Measurements from ENCODE around the gene SMTN.
"Not testable (repeated sequence)": the region's sequence is repeated elsewhere in the genome, so short reads cannot be mapped to it uniquely, and the experiment has no call there.

Gene SMTN

DNA sequence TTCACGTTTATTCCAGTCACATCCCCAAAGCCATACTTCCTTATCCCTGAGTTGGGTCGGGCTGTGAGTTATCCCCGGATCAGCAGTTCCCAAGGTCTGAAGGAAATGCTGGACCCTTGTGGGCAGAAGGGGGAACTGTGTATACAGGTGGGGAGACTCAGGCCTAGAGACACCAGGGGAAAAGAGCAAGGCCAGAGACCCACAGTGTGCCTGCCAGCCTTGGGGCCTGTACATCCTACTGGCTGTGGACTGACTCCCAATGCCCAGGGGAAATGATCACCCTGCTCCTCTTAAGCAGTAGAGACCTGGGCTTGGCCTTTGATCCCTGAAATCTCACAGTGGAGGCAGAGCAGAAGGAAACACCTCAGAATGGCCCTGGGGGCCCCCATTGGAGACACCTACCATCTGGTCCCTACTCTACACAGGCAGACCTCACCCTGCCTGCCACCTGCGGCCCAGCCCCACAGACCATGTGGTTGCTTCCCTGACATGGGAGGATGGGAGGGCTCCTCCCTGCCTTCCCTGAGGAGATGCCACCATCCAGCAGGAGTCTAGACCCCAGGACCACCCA lies 25.0 kb downstream of the SMTN start:
- DNase-seq = no peak

DNA sequence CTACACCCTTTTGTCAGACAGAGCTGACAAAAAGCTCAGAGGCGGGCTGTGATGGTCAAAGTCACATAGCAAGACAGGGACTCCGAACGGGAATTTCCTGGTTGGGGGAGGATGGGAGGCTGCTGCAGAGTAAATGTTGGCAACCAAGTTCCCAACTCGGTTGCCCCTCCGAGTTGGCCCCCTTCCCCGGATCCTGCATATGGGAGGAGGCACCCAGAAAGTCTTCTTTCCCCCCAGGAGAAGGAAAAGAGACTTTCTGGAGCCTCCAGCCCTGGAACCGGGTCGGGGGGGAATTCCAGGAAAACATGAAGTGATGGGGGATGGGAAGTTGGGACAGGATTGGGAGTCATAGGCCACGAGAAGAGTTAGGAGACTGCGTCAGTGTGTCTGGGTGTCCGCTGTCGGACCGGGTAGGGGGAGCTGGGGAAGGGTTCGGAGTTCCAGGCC lies 25.6 kb downstream of the SMTN start:
- no peak for DNase-seq

DNA sequence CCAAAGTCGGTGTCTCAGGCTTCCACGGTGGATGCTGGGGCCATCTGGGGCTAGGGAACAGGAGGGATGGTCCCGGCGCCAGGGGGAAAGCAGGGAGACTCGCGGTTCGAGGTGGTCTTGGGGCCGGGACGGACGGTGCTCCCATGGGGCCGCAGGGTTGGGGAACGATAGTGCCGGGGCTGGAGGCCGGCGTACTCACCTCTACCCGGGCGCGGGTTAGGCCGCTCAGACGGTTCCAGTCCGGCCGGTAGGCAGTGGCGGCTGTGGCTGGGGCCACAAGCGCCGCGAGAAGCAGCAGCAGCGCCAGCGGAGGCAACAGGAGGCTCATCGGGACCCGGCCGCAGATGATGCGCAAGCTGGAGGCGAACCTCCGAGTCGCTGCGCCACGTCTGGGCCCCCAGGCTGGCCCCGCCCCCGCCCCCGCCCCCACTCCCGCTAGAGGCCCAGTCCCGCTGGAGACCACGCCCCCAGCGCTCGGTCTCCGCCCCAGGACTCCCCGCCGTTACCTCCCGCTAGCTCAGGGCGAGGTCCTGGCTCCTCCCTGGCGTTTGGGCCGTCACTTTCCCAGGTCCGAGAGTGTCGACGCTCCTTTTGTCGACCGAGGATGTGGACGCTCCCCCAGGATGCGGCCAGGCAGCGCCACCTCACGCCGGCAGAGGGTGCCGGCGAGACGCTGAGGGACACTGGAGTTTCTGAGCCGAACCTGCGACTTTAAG lies 26.2 kb downstream of the SMTN start, which contains the start of gene SELENOM:
SELENOM (minus strand) TSS at position 391 of the 716 bp plus-strand sequence; CDS start at position 328, 63 bp downstream.
- peak; percentile 97 for DNase-seq

DNA sequence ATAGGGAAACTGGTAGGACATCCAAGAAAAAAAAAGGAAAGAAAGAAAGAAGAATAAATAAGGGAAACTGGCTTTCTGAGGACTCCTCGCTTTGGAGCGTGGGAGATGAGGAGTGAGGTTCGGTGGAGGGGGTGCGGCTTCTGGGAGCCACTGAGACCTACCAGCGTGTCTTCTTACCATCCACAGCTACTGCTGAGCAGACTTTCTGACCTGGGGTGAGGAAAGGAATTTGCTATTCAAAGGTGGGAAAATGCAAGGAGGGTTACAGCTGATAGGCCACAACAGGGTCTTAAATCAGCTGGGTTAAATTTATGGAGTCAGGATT lies 26.7 kb downstream of the SMTN start:
- no peak for DNase-seq

DNA sequence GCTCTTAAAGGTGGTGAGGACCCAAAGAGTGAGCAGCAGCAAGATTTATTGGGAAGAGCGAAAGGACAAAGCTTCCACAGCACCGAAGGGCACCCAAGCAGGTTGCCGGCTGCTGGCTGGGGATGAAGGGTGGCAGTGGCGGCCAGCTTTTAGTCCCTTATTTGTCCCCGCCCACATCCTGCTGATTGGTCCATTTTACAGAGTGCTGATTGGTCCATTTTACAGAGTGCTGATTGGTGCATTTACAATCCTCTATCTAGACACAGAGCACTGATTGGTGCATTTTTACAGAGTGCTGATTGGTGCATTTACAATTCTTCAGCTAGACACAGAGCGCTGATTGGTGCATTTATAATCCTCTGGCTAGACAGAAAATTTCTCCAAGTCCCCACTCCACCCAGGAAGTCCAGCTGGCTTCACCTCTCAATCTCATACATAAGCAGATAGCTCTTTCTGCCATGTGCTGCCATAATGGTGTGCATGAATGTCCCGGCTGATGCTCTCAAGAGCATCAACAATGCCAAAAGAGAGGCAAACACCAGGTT lies 31.5 kb downstream of the SMTN start:
- DNase-seq = not testable (repeated sequence)

DNA sequence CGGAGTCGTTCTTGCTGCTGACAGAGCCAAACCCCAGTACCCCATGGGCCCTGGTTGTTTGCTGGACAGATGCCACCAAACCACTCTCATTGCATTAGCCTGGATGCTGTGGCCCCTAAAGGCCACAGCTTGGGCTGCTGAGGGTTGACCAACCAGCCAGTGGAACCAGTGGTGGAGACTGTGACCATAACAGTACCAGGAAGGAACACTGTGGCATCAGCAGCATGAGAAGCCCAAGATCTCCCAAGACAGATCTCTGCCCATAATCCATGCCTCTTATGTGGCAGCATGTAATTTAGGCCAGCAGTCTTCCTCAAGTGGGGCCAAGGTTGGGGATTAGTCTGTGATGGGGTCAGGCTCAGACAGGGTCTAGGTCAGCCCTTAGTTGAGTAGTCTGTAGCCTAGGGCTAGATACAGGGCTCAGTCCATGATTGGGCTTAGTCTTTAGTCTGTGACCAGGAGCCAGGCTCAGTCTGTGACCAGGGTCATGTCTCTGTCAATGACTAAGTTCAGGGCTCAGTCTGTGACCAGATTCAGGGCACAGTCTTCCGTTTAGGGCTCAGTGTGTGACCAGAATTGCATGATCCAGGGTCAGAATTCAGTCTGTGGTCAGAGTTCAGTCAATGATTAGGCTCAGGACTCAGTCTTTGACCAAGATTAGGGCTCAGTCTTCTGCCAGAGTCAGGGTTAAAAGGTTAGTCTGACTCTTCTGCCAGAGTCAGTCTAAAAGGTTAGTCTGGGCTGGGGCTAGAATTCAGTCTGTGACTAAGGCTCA lies 37.1 kb downstream of the SMTN start:
- no peak for DNase-seq

DNA sequence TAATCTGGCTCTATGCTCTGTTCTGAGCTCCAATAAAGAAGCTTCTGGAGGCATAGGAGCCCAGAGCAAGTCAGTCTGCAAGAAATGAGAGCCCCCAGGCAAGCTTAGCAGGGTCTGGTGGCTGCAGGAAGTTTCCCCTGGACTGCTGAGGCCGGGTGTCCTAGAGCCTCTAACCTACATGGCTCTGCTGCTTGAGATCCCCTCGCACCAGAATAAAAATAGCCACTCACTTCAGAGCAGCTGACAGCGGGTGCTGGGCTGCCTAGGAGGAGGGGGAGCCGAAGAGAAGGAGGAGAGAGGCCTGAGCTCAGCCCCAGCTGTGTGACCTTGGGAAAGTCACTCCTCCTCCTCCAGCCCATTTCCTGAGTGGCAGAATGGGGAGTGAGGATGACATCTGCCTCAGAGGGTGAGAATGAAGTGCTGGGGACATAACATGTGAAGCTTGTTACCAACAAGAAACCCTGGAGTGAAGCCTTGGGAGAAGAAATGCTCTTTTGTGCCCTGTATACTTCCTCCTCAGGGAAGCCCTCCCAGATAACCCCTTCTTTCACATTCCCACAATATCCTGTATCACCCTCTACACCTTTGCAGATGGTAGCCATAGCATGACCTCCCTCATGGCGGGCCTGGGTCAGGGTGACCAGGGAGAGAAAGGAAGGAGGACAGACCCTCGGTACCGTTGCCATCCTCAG lies 38.1 kb downstream of the SMTN start:
- DNase-seq = no peak

DNA sequence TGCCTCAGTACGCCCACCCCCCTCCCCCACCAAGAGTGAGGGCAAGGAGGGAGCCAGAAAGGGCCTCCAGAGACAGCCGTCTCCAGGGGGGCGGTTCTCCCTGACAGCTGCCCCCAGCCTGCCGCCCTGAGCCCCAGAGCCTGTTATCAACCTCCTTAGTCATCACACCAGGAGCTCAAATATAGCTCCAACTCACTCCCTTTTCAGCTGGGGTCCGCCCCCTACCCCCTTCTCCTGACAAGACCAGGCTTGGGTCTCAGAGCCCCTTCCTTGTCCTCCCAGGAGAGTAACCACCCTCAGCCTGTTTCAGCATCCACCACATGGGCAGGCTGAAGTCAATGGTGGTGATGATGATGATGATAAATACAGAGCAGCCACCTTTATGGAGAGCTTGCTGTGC lies 39.1 kb downstream of the SMTN start:
- DNase-seq = no peak

DNA sequence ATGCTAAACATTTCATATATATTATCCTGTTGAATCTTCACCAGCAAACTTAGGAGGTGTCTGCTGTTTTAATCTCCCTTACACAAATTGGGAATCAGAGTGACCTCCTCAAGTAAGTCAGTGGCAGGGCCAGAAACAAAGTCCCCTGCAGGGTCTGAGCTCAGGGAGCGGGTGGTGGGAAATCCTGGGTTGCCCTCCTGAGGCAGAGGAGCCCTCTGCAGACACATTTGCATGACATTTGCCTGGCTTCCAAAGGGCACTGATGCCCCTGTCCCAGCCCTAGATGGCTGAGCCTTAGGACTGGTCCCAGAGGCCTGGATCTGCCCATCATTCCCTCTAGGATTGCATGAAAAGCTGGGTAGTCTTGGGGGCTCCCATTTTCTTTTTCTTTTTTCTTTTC lies 39.5 kb downstream of the SMTN start:
- no peak for DNase-seq

DNA sequence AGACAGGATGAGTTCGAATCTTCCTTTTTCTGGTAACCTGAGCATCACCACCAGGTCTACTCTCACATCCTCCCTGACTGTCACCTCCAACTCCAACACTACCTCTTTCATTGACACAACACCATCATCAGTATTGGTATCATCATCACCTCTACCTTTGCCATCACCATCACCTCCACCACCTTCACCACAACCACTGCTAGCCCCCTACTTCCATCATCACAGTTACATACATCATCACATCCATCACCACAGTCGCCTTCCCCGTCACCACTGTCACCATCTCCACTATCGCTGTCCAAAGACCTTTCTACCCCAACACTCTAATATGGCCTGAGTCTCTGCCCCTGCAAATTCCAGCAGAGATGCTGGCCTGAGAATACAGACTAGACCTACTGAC lies 40.3 kb downstream of the SMTN start:
- DNase-seq = no peak

DNA sequence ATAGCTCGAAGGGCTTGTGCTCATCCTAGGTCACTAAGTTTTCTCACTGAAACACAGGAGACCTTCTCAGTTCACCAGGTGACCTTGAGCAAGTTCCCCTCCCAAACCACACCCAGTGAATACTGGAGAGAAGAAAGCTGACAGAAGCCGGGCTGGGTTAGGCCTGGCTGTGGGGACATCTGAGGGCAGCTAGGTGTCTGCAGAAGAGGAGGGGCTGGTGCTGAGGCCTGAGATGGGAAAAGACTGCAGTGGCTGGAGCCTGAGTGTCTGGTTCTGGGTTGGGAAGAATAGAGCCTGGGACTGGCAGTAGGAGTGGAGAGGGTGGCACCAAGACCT lies 41.0 kb downstream of the SMTN start:
- DNase-seq = no peak

DNA sequence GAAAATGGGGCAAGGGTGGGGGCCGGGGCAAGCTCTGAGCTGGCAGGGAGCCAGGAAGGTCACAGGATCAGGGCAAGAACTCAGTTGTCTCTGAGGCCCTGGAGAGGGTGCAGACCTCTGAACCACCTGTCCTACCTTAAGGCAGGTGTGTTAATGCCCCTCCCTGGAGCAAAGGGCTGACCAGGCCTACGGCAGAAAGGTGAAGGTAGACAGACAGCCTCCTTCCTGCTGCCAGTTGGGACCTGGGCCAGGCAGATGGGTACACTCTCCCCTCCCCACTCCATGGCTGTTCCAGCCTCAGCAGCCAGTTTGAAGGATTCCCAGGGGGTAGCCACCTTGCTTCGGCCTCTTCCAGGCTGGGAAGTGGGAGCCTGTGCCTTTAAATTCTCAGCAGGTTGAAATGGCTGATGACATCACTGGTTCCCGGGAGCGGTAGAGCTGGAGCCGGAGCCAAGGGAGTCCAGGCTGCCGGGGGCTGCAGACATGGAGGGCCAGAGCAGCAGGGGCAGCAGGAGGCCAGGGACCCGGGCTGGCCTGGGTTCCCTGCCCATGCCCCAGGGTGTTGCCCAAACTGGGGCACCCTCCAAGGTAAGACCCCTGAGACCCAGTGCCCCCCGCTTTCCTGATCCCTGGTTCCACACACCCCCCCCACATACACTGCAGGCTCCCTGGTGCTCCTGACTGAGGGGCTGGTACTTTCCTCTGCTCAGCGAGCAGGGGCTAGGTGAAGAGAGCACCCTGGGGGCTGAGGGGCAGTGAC lies 41.6 kb downstream of the SMTN start, which contains the start of gene INPP5J:
INPP5J (plus strand) TSS at position 435 of the 760 bp plus-strand sequence; CDS start at position 484, 49 bp downstream.
- DNase-seq = peak; percentile 46

DNA sequence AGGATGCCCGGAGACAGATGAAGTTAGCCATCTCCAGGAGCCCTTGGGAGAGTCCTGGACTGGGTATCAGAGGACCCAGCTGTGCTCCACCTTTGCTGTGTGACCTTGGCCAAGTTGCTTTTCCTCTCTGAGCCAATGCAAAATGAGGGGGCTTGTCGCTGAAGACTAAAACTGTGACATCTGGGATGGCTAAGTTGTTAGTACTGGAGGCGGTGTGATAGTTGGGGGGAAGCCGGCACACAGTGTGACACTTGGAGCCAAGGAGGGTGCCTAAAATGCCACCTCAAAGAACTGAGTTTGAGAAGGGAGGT lies 42.1 kb downstream of the SMTN start:
- no peak for DNase-seq

DNA sequence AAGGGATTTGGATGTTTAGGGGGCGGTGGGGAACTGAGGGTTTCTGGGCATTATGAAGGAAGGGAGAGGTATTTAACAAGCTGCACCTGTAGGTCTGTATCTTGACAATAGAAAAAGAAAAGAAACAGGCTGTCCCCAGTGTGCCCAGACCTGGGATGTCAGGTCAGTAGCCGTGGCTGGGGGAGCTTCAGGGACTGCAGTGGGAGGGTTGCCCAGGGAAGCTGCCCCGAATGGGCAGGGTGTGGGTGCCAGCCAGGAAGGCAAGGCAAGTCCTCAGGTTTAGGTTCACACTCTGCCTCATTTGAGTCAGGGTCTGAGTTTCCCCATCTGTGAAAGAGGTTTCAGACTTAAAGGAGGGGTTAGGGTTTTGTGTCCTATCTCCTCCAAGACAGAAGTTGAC lies 43.2 kb downstream of the SMTN start:
- no peak for DNase-seq

DNA sequence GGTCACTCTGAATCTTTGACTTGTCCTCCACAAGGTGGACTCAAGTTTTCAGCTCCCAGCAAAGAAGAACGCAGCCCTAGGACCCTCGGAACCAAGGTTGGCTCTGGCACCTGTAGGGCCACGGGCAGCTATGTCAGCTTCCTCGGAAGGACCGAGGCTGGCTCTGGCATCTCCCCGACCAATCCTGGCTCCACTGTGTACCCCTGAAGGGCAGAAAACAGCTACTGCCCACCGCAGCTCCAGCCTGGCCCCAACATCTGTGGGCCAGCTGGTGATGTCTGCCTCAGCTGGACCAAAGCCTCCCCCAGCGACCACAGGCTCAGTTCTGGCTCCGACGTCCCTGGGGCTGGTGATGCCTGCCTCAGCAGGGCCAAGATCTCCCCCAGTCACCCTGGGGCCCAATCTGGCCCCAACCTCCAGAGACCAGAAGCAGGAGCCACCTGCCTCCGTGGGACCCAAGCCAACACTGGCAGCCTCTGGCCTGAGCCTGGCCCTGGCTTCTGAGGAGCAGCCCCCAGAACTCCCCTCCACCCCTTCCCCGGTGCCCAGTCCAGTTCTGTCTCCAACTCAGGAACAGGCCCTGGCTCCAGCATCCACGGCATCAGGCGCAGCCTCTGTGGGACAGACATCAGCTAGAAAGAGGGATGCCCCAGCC lies 43.8 kb downstream of the SMTN start:
- DNase-seq = no peak

DNA sequence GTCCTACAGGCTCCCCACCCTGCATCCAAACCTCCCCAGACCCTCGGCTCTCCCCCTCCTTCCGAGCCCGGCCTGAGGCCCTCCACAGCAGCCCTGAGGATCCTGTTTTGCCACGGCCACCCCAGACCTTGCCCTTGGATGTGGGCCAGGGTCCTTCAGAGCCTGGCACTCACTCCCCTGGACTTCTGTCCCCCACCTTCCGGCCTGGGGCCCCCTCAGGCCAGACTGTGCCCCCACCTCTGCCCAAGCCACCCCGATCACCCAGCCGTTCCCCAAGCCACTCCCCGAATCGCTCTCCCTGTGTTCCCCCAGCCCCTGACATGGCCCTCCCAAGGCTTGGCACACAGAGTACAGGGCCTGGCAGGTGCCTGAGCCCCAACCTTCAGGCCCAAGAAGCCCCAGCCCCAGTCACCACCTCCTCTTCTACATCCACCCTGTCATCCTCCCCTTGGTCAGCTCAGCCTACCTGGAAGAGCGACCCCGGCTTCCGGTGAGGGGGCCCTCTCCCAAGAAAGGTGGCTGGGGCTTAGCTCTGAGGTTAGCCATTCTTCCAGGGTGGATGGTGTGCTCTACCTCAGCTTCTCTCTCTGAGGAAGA lies 44.5 kb downstream of the SMTN start:
- no peak for DNase-seq

DNA sequence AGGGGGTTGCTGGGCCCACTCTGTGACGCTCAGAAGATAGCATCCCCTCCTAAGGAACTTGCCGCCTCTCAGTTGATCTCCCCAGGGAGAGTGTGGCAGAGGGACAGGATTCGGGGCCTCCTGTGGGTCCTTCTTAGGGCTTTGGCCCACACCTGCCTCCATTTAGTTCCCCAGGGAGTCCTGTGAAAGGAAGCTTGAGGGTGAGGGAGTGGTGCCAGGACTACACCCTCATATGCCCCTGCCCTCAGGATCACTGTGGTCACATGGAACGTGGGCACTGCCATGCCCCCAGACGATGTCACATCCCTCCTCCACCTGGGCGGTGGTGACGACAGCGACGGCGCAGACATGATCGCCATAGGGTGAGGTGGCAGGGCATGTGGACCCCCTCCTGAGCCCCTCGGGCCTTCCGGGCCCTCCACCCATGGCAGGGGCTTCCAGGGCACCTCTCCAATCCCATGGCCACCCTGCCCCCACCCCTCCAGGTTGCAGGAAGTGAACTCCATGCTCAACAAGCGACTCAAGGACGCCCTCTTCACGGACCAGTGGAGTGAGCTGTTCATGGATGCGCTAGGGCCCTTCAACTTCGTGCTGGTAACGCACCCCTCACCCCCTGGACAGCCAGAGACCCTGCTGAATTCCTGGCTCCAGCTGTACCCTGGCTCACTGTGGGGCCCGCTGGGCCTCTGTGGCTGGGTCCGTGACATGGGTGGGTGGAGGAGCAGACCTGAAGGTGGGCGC lies 45.2 kb downstream of the SMTN start:
- no peak for DNase-seq

DNA sequence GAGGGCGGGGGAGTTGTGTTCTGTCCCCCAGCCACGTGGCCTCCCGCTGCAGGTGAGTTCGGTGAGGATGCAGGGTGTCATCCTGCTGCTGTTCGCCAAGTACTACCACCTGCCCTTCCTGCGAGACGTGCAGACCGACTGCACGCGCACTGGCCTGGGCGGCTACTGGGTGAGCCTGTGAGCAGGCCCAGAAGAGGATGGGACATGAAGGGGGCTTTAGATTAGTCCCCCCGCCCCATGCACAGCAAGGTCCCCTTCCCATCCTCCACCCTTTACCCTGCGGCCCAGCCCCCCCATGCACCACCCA lies 45.7 kb downstream of the SMTN start:
- no peak for DNase-seq

DNA sequence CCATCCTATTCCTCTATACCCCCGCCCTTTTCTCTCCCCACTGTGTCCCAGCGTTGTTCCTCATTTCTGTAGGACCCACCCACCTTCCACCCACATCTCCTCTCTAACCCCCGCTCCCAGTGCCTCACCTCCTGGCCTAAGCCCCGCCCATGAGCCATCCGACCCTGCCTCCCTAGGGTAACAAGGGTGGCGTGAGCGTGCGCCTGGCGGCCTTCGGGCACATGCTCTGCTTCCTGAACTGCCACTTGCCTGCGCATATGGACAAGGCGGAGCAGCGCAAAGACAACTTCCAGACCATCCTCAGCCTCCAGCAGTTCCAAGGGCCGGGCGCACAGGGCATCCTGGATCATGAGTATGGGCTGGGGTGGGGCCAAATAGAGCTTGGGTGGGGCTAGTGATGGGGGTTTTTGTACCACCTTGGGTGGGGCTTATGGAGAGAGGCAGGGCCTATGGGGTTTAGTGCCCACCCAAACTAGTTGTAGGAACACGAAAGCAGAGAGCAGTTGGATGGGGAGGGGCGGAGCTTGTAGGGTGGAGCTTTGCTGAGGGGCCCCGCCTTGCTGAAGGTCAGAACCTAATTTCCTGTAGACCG lies 46.2 kb downstream of the SMTN start:
- DNase-seq = no peak

DNA sequence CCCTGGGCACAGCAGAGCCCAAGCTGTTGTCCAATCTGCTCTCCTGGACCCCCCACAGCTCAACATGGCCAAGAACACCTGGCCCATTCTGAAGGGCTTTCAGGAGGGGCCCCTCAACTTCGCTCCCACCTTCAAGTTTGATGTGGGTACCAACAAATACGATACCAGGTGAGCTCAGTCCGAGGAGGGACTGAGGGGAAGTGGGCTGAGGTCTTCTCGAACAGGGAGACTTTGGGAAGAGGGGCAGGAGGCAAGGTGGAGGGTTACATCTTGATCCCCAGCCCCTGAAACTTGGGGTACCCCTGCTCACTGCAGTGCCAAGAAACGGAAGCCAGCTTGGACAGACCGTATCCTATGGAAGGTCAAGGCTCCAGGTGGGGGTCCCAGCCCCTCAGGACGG lies 47.0 kb downstream of the SMTN start:
- no peak for DNase-seq

DNA sequence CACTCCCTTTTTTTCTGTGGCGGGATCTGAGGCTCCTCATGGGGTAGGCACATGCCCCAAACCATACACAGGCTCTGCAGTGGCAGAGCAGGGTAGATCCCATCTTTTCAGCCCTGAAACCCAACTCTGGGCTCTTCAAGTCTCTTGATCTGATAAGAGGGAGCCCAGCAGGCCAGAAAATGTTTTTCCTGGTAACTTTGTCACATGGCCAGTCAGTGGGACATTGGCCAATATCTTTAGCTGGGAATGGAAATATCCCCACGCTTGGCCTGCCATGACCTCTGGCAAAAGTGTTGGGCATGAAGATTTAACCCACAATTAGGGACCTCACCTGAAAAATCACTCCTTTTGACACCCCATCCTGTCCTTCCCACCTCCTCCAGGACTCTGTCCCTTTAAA lies 49.8 kb downstream of the SMTN start:
- DNase-seq = no peak
